DND-41 (cell line): Measurements from ENCODE around the gene ETS2.

Experiments used
- ATAC-seq: fragments of 200-7000 bp; cut with Tn5 transposase; 3 replicates; pipeline ENCODE4 v1.9.1; 2021; ENCODE audit warnings: low read depth; ENCODE audit not compliant: insufficient read depth
- DNase-seq: peaks from one replicate; pipeline ENCODE4 v3.0.0-alpha.2; 2020
- H2AFZ ChIP-seq: 2 replicates; pipeline ENCODE4 v1.6.0; 2012; ENCODE audit warnings: low read depth, low read length
- H3K27ac ChIP-seq: 2 replicates; pipeline ENCODE4 v1.5.1; 2012; ENCODE audit warnings: low read length, inconsistent platforms
- H3K27me3 ChIP-seq: fragments of 200-600 bp; sonication (generic); 2 replicates; pipeline ENCODE4 v1.6.0; 2012; ENCODE audit warnings: low read length, mild to moderate bottlenecking, inconsistent platforms; ENCODE audit not compliant: insufficient read depth, poor library complexity
- H3K36me3 ChIP-seq: 2 replicates; pipeline ENCODE4 v1.5.1; 2012; ENCODE audit warnings: low read length, inconsistent platforms; ENCODE audit not compliant: insufficient read depth
- H3K4me1 ChIP-seq: 2 replicates; pipeline ENCODE4 v1.5.1; 2012; ENCODE audit warnings: mild to moderate bottlenecking, low read length; ENCODE audit not compliant: insufficient read depth
- H3K4me2 ChIP-seq: 2 replicates; pipeline ENCODE4 v1.6.0; 2012; ENCODE audit warnings: mild to moderate bottlenecking, moderate library complexity, low read length, inconsistent platforms; ENCODE audit not compliant: insufficient read depth
- H3K4me3 ChIP-seq, 2 experiments: fragments of 200-600 bp in 1 of 2; shearing (Covaris generic) in 1 of 2; 2 replicates each; pipeline ENCODE4 v1.5.1; 2012 to 2016; ENCODE audit warnings: inconsistent platforms in 2 of 2, low read length in 2 of 2, mild to moderate bottlenecking in 2 of 2, low read depth in 1 of 2, moderate library complexity in 1 of 2
- H3K79me2 ChIP-seq: 2 replicates; pipeline ENCODE4 v1.6.0; 2012; ENCODE audit warnings: low read length, inconsistent platforms; ENCODE audit not compliant: insufficient read depth
- H3K9ac ChIP-seq: 2 replicates; pipeline ENCODE4 v1.6.0; 2012; ENCODE audit warnings: low read depth, mild to moderate bottlenecking, inconsistent platforms, low read length, moderate library complexity
- H3K9me3 ChIP-seq: 2 replicates; pipeline ENCODE4 v1.5.1; 2012; ENCODE audit warnings: low read length, moderate library complexity, mild to moderate bottlenecking, inconsistent platforms; ENCODE audit not compliant: insufficient read depth, severe bottlenecking
- H4K20me1 ChIP-seq: 2 replicates; pipeline ENCODE4 v1.6.0; 2012; ENCODE audit warnings: low read length; ENCODE audit not compliant: insufficient read depth
- CTCF ChIP-seq: IDR thresholded peaks from 2 replicates; pipeline ENCODE4 v1.5.1; 2012; ENCODE audit warnings: borderline replicate concordance, low read length, moderate library complexity, mild to moderate bottlenecking; ENCODE audit not compliant: poor library complexity, severe bottlenecking; ENCODE audit errors: extremely low read depth
- EZH2 ChIP-seq: IDR thresholded peaks from 3 replicates; pipeline ENCODE4 v1.6.1; 2012; ENCODE audit warnings: borderline replicate concordance, low read depth, mild to moderate bottlenecking, moderate library complexity, low read length, inconsistent platforms; ENCODE audit not compliant: severe bottlenecking

ETS2 gene

DNA sequence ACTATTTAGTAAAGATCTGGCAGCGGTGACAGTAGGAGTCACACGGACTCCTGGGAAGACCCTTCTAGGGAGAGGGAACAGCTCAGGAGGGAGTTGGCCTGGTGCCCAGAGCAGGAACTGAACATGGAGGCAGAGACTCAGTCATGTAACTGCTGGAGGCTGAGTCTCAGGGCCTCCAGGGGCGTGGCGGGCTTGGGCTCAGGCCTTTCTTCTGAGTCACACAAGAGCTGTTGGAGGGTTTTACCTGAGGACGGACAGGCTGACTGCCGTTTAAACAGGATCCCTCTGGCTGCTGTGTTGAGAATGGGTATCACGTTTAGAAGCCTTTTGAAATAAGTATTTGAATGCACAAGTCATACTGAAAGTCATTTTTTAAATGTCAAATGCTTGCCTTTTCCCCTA, 7.2 kb upstream of the ETS2 start:
- no peak overlapping the region for H2AFZ ChIP-seq
- no peak overlapping the region for H3K4me3 ChIP-seq
- no peak overlapping the region for H3K27ac ChIP-seq
- no peaks in the 10 kb centered on the region for H3K4me1 ChIP-seq
- TF ChIP-seq CTCF (no peak), EZH2 (no peak)
- ATAC-seq, result no peak
- no peaks in the 10 kb centered on the region for H3K27me3 ChIP-seq
- H3K4me2 ChIP-seq, result no peak overlapping the region
- no peak overlapping the region for H3K9ac ChIP-seq
- no peak for DNase-seq
- H3K79me2 ChIP-seq, result no peaks in the 10 kb centered on the region
- no peaks in the 10 kb centered on the region for H3K36me3 ChIP-seq
- no peaks in the 10 kb centered on the region for H4K20me1 ChIP-seq
- H3K9me3 ChIP-seq, result no peaks in the 10 kb centered on the region

DNA sequence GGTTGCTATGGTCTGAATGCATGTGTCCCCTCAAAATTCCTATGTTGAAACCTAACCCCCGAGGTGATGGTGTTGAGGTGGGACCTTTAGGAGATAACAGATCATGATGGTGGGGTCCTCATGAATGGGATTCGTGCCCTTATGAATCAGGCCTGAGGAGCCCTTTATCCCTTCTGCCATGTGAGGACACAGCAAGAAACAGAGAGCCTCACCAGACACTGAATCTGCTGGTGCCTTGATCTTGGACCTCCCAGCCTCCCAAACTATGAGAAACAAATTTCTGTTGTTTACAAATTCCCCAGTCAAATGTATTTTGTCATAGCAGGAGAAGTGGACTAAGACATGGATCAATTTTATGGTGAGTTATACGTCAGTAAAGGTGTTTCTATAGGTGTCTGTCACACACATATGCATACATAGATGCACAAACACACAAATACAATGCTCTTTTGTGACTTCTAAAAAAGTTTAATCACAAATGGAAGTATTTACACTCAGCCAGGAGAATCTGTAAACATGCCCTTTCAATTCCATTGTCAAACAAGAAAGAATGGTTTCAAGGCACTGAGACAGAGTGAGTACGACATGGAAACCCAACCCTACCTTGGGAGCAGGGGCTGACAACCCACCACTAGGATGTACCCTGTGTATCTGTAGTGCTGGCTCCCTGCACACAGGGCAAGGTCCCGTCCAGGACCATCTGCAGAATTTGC, 5.5 kb upstream of the ETS2 start:
- Histone ChIP-seq H3K27ac (no peak overlapping the region), H2AFZ (no peak overlapping the region), H4K20me1 (no peaks in the 10 kb centered on the region), H3K4me3 (no peak overlapping the region), H3K79me2 (peaks cover 8% of the 10 kb centered on the region), H3K4me2 (no peak overlapping the region), H3K9me3 (no peaks in the 10 kb centered on the region), H3K27me3 (no peaks in the 10 kb centered on the region), H3K9ac (no peak overlapping the region), H3K36me3 (no peaks in the 10 kb centered on the region), H3K4me1 (peaks cover 9% of the 10 kb centered on the region)
- no peak for DNase-seq
- ATAC-seq, result no peak
- TF ChIP-seq EZH2, result no peak
- TF ChIP-seq CTCF, result no peak

DNA sequence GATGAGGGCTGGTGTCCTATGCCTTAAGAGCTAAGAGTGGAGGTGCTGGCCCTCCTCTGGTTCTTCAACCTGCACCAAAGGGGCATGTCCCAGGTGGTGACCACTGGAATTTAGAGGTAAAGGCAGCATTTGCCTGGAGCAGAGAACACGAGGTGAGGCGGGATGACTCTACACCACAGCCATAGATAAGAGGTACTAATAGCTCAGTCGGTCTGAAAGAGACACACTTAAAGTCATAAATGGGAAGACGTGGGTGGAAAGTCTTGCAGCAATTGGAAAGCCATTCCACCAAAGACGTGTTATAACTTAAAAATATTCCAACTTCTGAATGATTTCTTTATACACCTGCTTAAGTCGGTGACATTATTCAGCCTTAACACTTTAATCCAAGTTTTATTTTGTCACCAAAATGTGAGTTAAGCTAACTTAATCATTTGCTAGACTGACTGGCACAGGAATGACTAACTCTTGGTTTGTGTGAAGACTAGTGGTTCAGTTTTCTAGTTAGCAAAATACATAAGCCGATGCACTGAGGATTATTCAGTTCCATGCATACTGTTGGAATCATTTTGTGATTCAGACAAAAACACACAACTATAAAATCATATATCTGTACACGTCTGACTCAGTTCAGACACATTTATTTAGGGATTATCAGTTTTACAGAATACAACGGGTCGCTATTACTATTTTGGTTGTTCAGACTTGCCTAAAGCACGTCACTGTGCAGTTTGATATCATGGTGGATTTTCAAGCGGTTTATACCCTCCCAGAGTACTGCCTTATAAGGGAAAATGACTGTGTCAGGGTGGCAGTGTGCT, 4.6 kb upstream of the ETS2 start:
- no peak overlapping the region for H3K9ac ChIP-seq
- peaks cover 17% of the 10 kb centered on the region for H3K79me2 ChIP-seq
- DNase-seq (no peak), ATAC-seq (no peak)
- no peak overlapping the region for H3K27ac ChIP-seq
- no peaks in the 10 kb centered on the region for H3K9me3 ChIP-seq
- 0 out of 2 replicates have a peak, but pooled peaks cover under 1% of the 10 kb centered on the region for H4K20me1 ChIP-seq
- no peak overlapping the region for H3K4me2 ChIP-seq
- TF ChIP-seq EZH2, result no peak
- no peak for TF ChIP-seq CTCF
- H3K4me3 ChIP-seq, result no peak overlapping the region
- no peak overlapping the region for H2AFZ ChIP-seq
- H3K36me3 ChIP-seq, result no peaks in the 10 kb centered on the region
- H3K27me3 ChIP-seq, result no peaks in the 10 kb centered on the region
- peaks cover 12% of the 10 kb centered on the region for H3K4me1 ChIP-seq
